NT2/D1 (cell line): ENCODE data around the gene MRPL27.
"Not testable (repeated sequence)": the region's sequence is repeated elsewhere in the genome, so short reads cannot be mapped to it uniquely, and the experiment has no call there.

ENCODE experiments used
- DNase-seq: peaks from one replicate; pipeline ENCODE4 v3.0.0-alpha.2; 2011; ENCODE audit warnings: low read depth, low spot score
- H3K27me3 ChIP-seq: 2 replicates; pipeline ENCODE4 v1.6.0; 2011; ENCODE audit warnings: mild to moderate bottlenecking; ENCODE audit not compliant: insufficient read length, insufficient read depth
- H3K36me3 ChIP-seq: 2 replicates; pipeline ENCODE4 v1.6.1; 2011; ENCODE audit warnings: mild to moderate bottlenecking, low read length, mixed read lengths; ENCODE audit not compliant: insufficient read depth, insufficient read length
- H3K4me1 ChIP-seq: 2 replicates; pipeline ENCODE4 v1.5.1; 2011; ENCODE audit not compliant: insufficient read depth, insufficient read length
- H3K4me3 ChIP-seq: 2 replicates; pipeline ENCODE4 v1.5.1; 2011; ENCODE audit warnings: low read depth; ENCODE audit not compliant: insufficient read length
- H3K9ac ChIP-seq: 2 replicates; pipeline ENCODE4 v1.6.0; 2011; ENCODE audit warnings: low read depth; ENCODE audit not compliant: insufficient read length
- H3K9me3 ChIP-seq: 2 replicates; pipeline ENCODE4 v1.5.1; 2011; ENCODE audit warnings: mild to moderate bottlenecking, low read length; ENCODE audit not compliant: insufficient read depth
- SUZ12 ChIP-seq: IDR thresholded peaks from 2 replicates; pipeline ENCODE4 v1.6.1; 2011; ENCODE audit not compliant: insufficient read length, insufficient read depth; ENCODE audit errors: extremely low read depth
- YY1 ChIP-seq: IDR thresholded peaks from 2 replicates; pipeline ENCODE4 v1.6.1; 2011; ENCODE audit not compliant: insufficient read length, insufficient read depth
- ZNF274 ChIP-seq: IDR thresholded peaks from 2 replicates; pipeline ENCODE4 v1.6.1; 2011; ENCODE audit warnings: mild to moderate bottlenecking, low read depth, low read length

MRPL27 gene

DNA sequence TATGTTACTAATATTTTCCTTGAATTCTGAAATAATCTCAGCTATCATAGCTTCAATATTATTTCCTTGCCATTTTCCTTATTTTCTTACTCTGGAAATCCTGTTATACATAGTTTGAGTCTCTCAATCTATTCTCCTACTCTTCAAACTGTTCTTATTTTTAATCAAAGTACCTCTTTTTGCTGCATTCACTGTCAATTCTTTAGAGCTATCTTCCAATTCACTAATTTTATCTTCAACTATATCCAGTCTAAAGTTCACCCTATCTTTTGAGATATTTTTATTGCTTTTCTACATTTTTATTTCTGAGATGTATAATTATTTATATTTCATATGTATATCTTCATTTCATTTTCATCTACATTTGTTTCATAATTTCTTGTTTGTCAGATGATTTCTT, 34.3 kb downstream of the MRPL27 start:
- Histone ChIP-seq H3K4me1 (no peaks in the 10 kb centered on the region), H3K27me3 (peaks cover 4% of the 10 kb centered on the region), H3K4me3 (no peak overlapping the region), H3K36me3 (no peaks in the 10 kb centered on the region), H3K9ac (no peak overlapping the region), H3K9me3 (peaks cover 18% of the 10 kb centered on the region)
- no peak for DNase-seq
- no peak for TF ChIP-seq ZNF274
- TF ChIP-seq YY1: no peak
- TF ChIP-seq SUZ12: no peak

DNA sequence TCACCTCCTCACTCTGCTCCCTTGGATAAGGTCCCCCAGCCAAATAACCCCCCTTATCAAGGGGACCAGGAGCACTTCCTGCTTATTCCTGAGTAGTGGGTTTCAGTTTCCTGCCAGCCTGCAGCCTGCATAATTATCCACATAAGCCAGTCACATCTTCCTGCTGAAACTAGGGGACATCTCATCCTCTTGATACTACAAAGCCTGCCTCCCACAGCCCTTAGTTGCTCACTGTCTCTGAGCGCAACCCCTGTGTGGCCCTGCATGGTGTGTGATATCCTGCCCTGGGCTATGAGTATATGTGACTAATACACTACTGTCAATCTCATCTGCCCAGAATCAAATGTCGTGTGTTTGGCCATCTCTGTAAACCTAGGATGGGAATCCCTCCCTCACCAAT, 35.0 kb downstream of the MRPL27 start:
- no peak for DNase-seq
- peaks cover 3% of the 10 kb centered on the region for H3K4me1 ChIP-seq
- H3K9ac ChIP-seq: no peak overlapping the region
- no peak overlapping the region for H3K4me3 ChIP-seq
- H3K36me3 ChIP-seq: no peaks in the 10 kb centered on the region
- H3K27me3 ChIP-seq: peaks cover 1% of the 10 kb centered on the region
- no peak for TF ChIP-seq YY1
- TF ChIP-seq ZNF274: no peak
- no peak for TF ChIP-seq SUZ12
- peaks cover 18% of the 10 kb centered on the region for H3K9me3 ChIP-seq

DNA sequence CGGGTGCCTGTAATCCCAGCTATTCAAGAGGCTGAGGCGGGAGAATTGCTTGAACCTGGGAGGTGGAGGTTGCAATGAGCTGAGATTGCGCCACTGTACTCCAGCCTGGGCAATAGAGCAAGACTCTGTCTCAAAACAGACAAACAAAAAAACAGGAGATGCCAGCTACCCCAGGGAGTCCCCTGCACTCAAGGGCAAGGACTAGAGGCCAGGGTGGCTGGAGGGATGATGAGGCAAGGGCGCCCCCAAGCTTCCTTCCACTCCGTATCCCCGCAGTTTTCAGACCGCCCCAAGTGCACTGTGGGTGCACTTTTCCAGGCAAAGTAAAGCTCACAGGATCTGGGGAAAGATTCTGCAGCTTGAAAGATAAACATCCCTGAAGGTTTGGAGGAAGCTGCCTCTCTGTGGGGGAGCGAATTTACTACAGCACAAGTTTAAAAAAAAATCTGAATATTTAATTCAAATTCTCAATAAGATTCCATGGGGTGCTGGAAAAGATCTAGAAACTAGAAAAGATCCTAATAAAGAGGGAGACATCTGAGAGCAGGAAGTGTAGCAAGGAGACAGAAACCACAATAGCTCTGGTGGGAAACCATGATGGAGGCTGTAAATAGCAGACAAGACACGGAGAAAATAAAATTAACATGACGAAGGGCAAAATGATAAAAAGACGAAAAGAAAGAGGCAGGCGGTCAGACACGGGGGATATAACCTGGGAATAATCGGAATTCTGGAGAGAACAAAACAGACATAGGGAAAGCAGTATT, 39.5 kb downstream of the MRPL27 start:
- not testable (repeated sequence) for DNase-seq, H3K27me3 ChIP-seq, H3K36me3 ChIP-seq, H3K4me1 ChIP-seq, H3K9me3 ChIP-seq, H3K4me3 ChIP-seq, H3K9ac ChIP-seq

DNA sequence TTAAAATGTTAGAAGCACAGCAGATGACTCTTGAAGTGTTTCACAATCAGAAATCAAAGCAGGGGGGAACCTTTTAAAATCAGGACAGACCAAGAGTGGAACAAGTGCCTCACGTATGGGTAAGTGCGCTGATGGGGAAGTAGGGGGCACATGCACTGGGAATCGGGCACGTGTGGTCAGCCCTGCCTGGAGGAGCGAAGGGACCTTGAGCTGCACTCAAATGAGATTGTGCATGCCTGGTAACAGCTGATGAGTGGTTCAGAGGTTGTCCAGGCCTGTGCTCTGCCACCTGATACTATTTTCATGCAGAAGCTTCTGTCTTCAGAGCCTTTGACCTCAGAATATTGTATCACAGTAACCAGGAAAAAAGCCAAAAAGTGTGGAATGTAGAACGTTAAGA, 40.8 kb downstream of the MRPL27 start:
- no peak for TF ChIP-seq SUZ12
- no peak for TF ChIP-seq YY1
- TF ChIP-seq ZNF274: no peak
- Histone ChIP-seq H3K36me3 (no peaks in the 10 kb centered on the region), H3K27me3 (no peaks in the 10 kb centered on the region), H3K9ac (no peak overlapping the region), H3K4me1 (peaks cover 3% of the 10 kb centered on the region), H3K9me3 (no peaks in the 10 kb centered on the region), H3K4me3 (no peak overlapping the region)
- DNase-seq: no peak

DNA sequence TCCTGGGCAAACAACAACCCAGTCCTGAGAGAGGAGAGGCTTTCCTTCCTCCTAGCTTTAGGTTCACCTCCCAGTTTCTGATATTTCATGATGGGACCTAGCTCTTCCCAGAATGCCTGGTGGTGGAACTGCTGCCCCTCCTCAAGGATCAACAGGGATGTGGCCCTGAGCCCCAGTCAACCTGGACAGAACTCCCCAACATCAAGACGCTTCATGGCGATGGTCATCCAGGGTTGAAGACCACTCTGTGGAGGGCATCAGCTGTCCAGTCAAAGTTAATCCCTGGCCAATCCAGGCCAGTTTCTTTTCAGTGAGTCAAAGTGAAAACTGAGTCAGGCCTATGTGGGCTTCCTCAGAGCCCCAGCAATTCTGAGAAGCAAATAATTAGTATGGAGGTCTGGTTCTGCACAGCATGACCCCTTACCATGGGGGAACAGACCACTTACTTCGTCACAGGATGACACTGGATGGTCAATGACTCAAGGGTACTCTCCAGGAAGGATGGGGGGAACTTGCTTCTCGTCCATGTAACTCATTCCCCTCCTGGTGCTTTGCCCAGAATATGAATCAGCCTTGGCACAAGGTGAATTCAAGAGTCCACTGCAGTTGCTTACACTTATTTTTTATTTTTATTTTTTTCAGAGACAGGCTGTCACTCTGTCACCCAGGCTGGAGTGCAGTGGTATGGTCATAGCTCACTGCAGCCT, 41.7 kb downstream of the MRPL27 start:
- DNase-seq: no peak
- no peaks in the 10 kb centered on the region for H3K9me3 ChIP-seq
- H3K36me3 ChIP-seq: no peaks in the 10 kb centered on the region
- peaks cover 3% of the 10 kb centered on the region for H3K4me1 ChIP-seq
- H3K4me3 ChIP-seq: no peak overlapping the region
- TF ChIP-seq SUZ12 (no peak), ZNF274 (no peak), YY1 (no peak)
- H3K27me3 ChIP-seq: no peaks in the 10 kb centered on the region
- no peak overlapping the region for H3K9ac ChIP-seq

DNA sequence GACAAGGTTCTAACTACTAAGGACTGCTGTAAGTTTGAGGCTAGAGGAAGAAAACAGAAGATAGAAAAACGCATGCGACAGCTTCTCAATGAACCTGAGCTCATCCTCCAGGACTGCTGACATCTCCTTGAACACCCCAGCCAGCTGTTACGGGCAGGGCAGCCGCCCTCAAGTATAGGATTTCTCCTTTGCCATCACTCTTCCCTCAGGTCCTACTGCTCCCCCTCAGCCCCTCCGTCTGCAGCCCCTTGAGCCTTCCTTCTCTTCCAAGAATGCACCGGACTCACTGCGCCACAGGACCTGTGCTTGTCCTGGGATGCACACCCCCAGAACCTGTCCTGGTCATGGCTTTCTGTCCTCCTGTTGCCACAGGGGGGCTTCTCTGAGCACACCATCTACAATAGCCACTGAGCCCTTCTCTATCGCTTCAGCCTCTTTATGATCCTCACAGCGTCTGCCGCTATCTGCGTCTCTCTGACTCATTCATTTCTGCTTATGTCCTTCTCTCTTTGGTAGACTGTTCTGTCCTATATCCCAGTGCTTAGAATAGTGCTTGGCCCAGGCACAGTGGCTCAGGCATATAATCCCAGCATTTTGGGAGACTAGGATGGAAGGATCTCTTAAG, 42.7 kb downstream of the MRPL27 start:
- H3K4me1 ChIP-seq: peaks cover 3% of the 10 kb centered on the region
- H3K4me3 ChIP-seq: no peak overlapping the region
- no peak for DNase-seq
- H3K27me3 ChIP-seq: peaks cover 3% of the 10 kb centered on the region
- H3K9ac ChIP-seq: no peak overlapping the region
- TF ChIP-seq ZNF274: no peak
- no peak for TF ChIP-seq YY1
- TF ChIP-seq SUZ12: no peak
- no peaks in the 10 kb centered on the region for H3K36me3 ChIP-seq
- H3K9me3 ChIP-seq: no peaks in the 10 kb centered on the region

DNA sequence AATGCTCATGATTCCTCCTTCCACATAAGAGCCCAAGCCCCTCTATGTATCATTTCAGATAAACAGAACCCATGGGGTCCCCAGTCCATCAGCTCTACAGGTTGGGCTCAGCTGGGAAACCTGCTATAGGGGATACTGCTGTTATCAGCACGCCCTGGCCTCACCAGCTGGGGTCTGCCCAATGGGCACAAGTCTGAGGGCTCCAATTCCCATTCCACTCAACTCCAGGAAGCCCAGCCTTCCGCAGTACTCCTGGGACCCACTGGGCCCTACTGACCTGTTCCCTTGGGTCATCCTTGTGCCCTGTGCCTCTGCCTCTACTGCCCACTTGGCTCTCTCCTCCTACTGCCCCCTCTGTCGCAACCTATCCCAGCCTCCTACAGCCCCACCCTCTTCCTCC, 43.3 kb downstream of the MRPL27 start:
- Histone ChIP-seq H3K9me3 (no peaks in the 10 kb centered on the region), H3K4me3 (no peak overlapping the region), H3K36me3 (no peaks in the 10 kb centered on the region), H3K4me1 (peaks cover 3% of the 10 kb centered on the region), H3K9ac (no peak overlapping the region), H3K27me3 (peaks cover 3% of the 10 kb centered on the region)
- no peak for DNase-seq
- no peak for TF ChIP-seq YY1
